GM18517 (cell line): ENCODE measurements around the gene LPCAT1.
A peak's percentile ranks its signal among the peaks of the same experiment; 100 is the strongest.

ENCODE experiments used
- ATAC-seq: cut with Tn5 transposase; IDR thresholded peaks from one replicate; pipeline ENCODE4 v1.9.1; 2021; ENCODE audit warnings: mild to moderate bottlenecking, moderate library complexity; ENCODE audit not compliant: unreplicated experiment

LPCAT1 gene

DNA sequence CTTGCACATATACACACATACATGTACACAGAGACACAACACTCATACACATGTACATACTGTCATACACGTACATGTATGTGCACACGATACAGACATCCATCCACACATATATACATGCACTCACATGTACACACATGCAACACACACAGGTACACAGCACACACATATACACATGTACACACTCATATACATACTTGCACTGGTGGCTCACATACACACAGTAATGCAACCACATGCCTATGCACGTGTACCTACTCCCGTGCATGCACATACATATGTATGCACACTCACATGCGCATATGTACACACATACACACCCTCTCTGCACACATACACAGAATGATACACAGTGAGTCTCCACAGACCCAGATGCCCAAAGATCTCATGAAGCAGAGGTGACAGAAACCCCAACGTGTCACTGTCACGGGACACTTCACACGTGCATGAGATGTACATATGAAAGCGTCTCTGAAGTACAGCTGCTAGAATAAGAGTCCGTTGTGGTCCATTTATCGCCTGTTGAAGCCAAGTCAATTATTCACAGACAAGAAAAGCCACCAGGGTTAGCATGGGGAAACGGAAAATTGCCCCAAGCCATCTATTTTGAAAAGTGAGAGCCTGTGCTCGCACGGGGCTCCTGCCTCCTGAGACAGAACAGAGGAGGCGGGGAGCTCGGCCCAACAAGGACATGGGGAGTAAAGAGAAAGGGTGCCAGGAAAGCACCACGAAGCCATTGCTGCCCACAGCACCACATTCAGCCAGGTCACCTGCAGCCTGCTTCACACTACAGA, 24.9 kb downstream of the LPCAT1 start:
- peak; percentile 51 for ATAC-seq

DNA sequence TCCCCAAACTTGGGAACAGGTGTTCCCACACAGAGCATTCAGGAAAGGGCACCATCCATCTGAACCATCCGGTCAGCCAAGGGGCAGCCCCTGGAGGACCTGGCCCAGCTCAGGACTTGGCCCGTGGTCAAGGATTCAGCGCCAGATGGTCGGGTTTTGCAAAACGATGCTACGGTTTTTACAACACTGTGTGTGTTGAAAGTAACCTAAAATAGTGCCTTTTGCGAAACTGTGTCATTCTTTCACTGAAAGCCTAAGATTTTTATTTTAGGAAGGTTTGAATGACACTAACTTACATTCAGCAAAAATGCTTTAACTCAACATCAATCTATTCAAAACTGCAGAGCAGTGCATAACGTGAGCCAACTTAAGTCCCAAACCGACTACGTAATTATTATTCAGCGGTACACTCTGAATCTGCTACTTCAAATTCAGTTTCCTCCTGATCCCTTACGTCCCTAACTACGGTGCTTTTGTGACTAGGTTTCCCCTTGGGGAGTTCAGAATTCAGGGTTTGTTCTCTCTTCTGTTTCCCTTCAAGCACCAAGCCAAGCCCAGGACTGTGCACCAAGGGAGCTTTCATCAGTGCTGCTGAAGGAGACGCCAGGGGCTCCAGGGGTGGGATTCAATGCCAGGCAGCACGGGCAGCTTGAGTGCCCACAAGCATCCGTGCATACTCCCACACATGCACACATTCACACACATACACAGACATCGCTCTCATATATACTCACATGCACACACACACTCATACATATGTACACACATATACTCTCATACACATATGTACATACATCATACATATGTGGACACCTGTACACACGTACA, 25.8 kb downstream of the LPCAT1 start:
- peak; percentile 34 for ATAC-seq

- ATAC-seq: peak; percentile 34
These were observed 26.4 kb downstream of the LPCAT1 start for GRCh38 chr5:1497242-1497777.

GRCh38 chr5:1495525-1495897, 28.2 kb downstream of the LPCAT1 start:
- no peak for ATAC-seq

GRCh38 chr5:1494780-1495524, 28.8 kb downstream of the LPCAT1 start:
- ATAC-seq: peak; percentile 22

GRCh38 chr5:1493941-1494340, 29.8 kb downstream of the LPCAT1 start:
- ATAC-seq: no peak

DNA sequence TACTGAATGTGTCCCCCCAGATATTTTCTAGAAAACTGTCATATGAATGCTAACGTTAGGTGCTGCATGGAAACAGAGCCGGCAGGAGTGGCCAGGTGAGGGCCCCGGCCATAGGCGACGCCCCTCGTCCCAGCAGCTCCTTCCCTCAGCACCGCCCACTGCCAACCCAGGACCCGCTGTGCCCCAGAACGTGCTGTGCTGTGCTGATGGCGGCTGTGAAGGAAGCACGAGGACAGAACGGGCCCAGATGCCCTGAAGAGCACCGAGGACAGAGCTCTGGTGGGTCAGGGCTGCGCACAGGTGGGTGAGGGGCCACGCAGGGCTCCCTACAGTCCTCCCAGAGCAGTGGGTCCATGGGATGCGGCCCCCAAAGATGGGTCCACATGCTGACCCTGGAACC, 30.3 kb downstream of the LPCAT1 start:
- no peak for ATAC-seq

GRCh38 chr5:1492757-1493156, 31.0 kb downstream of the LPCAT1 start:
- ATAC-seq: no peak

DNA sequence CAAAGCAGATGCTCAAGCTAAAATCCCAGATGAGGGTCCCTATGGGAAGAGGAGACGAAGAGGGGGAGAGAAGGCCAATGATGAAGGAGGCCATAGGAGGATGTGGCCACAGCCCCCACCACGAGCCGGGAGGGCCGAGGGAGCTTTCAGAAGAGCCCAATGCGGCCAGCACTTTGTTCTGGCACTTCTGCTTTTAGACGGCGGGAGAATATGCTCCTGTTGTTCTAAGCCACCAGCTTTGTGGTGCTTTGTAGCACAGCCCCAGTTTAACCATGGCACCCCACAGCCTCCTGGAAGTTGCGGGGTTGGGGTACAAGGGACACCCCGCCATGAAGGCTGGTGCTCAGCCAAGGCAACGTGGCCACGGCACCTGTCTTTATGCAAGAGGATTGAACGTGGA, 33.4 kb downstream of the LPCAT1 start:
- ATAC-seq: no peak

- no peak for ATAC-seq
These were observed 34.0 kb downstream of the LPCAT1 start for GRCh38 chr5:1489754-1490153.

DNA sequence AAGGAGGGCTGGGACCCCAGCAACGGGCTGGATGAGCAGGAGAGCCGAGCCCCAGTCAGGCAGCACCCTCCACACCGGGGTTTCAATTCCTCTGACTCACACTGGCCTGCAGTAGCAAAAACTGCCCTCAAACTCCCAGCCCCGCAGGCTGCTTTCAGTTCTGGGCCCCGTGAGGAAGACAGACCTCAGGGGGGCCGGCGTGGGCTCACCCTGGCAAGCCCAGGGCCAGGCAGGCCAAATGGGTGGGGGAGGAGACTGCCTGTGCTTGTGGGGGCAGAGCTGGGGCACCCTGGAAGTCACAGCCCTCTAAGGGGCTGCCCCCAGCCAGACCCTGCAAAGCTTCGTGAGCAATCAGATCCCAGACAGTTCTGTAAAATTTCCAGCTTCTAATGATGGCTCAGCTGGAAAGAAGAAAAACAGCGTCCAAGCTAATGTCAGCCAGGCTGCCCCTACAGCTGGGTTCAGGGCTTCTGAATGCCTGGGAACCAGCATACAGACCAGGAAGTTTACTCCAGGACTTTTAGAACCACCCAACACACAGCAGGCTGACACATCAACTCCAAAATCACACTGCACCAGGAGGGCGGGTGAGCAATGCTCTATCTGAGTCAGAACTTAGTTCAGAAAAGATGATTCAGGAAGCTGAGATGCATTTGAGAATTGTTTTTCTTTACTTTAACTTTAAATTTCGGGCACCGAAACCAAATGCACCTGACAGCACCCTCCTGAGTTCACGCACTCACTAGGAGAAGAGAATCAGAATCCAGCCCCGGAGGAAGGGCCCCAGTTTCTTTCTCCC, 34.7 kb downstream of the LPCAT1 start:
- peak; percentile 54 for ATAC-seq

DNA sequence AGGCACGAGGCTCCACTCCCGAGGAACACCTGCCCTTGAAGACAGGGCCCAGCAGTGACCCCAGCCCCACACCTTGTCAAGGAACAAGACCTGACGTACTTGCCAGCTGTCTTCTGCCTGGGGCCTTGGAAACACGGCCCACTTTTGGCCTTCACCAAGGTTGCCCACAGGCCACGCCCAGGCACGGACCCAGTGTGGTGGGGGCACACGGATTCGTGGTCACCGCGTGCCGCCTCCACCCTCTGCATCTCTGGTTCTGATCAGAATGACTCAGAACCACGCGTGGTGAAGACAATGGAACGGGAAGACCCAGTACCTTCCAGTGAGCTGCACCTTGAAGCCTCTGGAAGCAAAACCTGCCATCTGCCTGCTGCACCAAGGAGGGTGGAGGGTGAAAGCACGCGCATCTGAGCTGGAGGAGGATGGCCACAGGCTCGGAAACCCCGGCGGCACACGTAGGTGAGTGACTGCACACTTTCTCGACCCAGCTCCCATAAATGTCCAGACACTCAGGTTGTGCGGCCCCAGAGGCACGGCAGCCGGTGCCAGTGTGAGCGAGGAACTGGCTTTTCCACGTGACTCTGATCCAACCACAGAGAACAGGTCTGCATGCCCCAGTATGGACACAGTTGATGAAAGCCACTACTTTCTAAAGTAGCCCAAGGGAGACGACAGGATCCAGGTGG, 36.5 kb downstream of the LPCAT1 start:
- ATAC-seq: no peak

GRCh38 chr5:1486271-1486670, 37.5 kb downstream of the LPCAT1 start:
- no peak for ATAC-seq

GRCh38 chr5:1485579-1486118, 38.1 kb downstream of the LPCAT1 start:
- ATAC-seq: no peak

DNA sequence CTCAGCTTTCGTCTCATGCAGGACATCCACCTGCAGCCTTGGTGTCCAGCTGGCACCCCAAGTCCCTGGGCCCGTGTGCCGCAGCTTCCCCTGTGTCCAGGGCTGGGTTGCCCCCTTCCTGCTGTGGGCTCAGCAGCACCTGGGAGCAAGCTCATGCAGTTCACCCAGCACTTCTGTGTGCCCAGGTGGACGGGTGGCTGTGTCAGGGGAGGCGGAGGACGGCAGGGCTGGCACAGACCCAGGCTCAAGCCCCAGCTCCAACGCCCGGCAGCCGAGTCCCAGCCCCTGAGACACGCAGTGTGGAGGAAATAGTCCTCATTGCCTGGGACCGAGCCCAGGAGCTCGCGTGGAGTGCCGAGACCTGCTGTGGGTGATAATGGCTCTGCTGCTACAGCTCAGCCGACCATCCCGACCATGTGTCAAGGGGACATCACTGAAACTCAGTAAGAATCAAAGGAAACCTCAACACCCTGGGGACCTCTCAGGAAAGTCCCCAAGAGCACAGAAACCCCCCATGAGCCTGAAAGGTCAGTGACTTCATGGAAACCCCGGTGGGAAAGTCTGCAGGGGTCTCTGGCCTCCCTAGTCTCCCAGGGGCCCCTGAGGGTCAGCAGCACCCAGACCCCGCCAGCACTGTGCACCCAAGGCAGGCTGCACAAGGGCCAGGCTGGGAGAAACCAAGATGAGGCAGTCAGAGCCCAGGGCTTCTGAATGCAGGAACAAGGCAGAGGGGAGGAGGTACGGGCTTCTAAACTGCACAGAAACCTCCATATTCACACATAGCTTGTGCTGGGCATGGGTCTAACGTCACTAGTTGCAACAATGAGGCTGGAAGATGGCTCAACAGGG, 38.8 kb downstream of the LPCAT1 start:
- ATAC-seq: peak; percentile 67

DNA sequence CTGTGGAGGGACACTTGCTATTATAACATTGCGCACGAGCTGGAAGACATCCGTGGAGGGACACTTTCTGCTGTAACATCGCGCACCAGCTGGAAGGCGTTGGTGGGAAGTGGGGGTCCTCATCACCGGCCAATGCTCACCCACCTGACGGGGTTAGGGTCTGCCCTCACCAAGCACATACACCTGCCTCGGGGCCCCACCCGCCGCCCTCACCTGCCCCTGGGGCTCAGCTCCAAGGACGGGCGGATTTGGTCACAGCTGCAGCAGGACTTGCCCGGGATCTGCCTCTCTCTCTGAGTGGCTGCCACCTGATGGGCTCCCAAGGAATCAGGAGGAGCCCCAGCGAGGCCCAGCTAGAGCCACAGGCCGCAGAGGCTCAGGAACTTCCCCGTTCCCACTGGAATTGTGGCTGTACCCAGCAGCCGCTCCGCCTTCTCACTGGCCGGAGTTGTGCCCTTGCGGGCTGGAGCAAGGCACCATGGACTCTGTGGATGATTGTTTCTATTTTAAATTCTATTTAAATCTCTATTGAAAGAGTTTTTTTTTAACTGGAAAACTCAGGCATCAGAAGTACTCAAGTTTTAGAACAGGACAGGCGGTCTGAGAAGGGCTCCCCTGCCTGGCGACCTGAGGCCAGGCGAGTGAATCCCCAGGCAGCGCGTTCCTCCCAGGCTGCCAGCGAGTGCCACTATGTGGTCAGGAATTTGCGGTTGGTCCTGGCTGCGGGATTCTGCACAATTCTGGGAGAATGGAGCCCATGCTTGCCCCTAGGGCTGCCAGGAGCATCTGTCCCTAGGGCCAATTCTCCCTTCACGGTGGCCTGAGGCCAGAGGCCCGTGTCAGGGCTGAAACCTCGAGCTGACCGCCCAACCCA, 39.7 kb downstream of the LPCAT1 start:
- ATAC-seq: no peak

- ATAC-seq: no peak
These were observed 40.7 kb downstream of the LPCAT1 start for GRCh38 chr5:1483064-1483463.

DNA sequence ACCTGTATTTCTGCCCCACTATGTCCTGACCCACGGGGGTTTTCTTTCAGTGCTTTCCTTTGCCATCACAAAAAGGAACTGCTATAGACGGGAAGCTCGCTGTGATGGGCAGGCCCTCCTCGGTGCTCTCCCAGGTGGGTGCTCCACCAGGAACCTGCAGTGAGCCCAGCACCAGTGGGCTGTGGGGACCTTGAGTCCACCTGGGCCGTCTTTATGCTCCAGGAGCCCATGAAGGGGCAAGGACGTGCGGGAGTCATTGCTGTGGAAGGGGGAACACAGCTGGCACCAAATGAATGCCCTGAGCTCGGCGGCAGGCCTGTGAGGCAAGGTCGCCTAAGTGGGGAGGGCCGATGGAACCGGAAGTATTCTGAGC, 41.8 kb downstream of the LPCAT1 start:
- ATAC-seq: no peak
